AG04450 (cell line): ENCODE measurements around the gene RARS2. TPM values are rescaled to one million over a fixed set of nuclear protein-coding genes. Genes with fewer than 3 reads are reported as not detected.

ENCODE experiments used
- CTCF ChIA-PET: fragments of 300-600, 350-600 bp; formaldehyde crosslinking; extraction: SDS; loops from one replicate; lab custom pipeline; 2022; ENCODE audit warnings: antibody characterized with exemption, inconsistent platforms; lab: Charles Lee
- POLR2A ChIA-PET: fragments of 350-600 bp; formaldehyde crosslinking; extraction: SDS; loops from one replicate; lab custom pipeline; 2021; ENCODE audit warnings: antibody characterized with exemption, inconsistent platforms; lab: Yijun Ruan, JAX
- DNase-seq: peaks from one replicate; pipeline ENCODE4 v3.0.0-alpha.2; 2011; ENCODE audit warnings: low read depth, low spot score
- H3K27ac ChIP-seq: one replicate; pipeline ENCODE4 v1.5.1; 2012; ENCODE audit warnings: low read depth, low read length, control low read depth
- H3K27me3 ChIP-seq: one replicate; pipeline ENCODE4 v1.6.0; 2012; ENCODE audit warnings: low read length; ENCODE audit not compliant: control insufficient read depth, insufficient read depth
- H3K4me3 ChIP-seq: 2 replicates; pipeline ENCODE4 v1.5.1; 2011; ENCODE audit warnings: mild to moderate bottlenecking, low read depth, low read length, control low read depth
- H3K9me3 ChIP-seq: 2 replicates; pipeline ENCODE4 v1.5.1; 2012; ENCODE audit warnings: low read length; ENCODE audit not compliant: control insufficient read depth, insufficient read depth
- polyA plus RNA-seq: library from polyadenylated mRNA; depleted of rRNA; stranded (reverse); fragments of >200 nt; gene quantifications from 2 replicates; pipeline ENCODE4 v1.2.3, GENCODE V29; 2011
- TF ChIP-seq, protein P1 (sequence below): IDR thresholded peaks from 2 replicates; pipeline ENCODE4 v1.5.1; 2011; ENCODE audit warnings: low read depth, low read length, control low read depth, inconsistent platforms

The RARS2 gene
- polyA plus RNA-seq, 1 experiment: 28.1 TPM

DNA sequence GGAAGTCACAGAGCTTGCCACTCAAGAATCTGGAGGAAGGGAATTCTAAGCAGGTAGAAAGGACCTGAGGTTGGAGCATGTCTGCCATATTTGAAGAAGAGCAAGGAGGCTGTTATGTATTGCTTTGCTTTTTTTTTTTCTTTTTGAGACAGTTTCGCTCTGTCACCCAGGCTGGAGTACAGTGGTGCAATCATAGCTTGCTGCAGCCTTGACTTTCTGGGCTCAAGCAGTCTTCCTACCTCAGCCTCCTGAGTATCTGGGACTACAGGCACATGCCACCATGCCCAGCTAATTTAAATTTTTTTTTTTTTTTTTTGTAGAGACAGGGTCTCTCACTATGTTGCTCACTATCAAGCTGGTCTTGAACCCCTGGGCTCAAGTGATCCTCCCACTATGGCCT, 41.0 kb upstream of the RARS2 start:
- TF ChIP-seq, protein P1, sequence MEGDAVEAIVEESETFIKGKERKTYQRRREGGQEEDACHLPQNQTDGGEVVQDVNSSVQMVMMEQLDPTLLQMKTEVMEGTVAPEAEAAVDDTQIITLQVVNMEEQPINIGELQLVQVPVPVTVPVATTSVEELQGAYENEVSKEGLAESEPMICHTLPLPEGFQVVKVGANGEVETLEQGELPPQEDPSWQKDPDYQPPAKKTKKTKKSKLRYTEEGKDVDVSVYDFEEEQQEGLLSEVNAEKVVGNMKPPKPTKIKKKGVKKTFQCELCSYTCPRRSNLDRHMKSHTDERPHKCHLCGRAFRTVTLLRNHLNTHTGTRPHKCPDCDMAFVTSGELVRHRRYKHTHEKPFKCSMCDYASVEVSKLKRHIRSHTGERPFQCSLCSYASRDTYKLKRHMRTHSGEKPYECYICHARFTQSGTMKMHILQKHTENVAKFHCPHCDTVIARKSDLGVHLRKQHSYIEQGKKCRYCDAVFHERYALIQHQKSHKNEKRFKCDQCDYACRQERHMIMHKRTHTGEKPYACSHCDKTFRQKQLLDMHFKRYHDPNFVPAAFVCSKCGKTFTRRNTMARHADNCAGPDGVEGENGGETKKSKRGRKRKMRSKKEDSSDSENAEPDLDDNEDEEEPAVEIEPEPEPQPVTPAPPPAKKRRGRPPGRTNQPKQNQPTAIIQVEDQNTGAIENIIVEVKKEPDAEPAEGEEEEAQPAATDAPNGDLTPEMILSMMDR: no peak
- H3K9me3 ChIP-seq: no peaks in the 10 kb centered on the region
- DNase-seq: no peak
- no peak overlapping the region for H3K27ac ChIP-seq
- H3K27me3 ChIP-seq: no peaks in the 10 kb centered on the region
- H3K4me3 ChIP-seq: no peak overlapping the region
- ChIA-PET POLR2A (interaction anchor here (0.7 kb wide), 1 partner anchor 42 kb away, joined by 3 read pairs; no protein-coding TSS in a partner anchor), CTCF (interaction anchor here (0.6 kb wide), 1 partner anchor 181 kb away, joined by 3 read pairs; no protein-coding TSS in a partner anchor)

- H3K4me3 ChIP-seq: no peak overlapping the region
- no peaks in the 10 kb centered on the region for H3K9me3 ChIP-seq
- ChIA-PET CTCF (interaction anchor here (1.3 to 1.4 kb wide), 2 partner anchors 236 to 301 kb away, joined by 3 to 4 read pairs; no protein-coding TSS in a partner anchor), POLR2A (no interaction called here)
- no peak for DNase-seq
- TF ChIP-seq, protein P1: no peak
- H3K27ac ChIP-seq: no peak overlapping the region
- H3K27me3 ChIP-seq: no peaks in the 10 kb centered on the region
These were observed 39.1 kb upstream of the RARS2 start for GRCh38 chr6:87628881-87629280.

- TF ChIP-seq, protein P1: no peak
- no peak for DNase-seq
- H3K27me3 ChIP-seq: no peaks in the 10 kb centered on the region
- ChIA-PET CTCF (interaction anchor here (1.3 to 1.4 kb wide), 2 partner anchors 235 to 301 kb away, joined by 3 to 4 read pairs; no protein-coding TSS in a partner anchor), POLR2A (no interaction called here)
- H3K4me3 ChIP-seq: no peak overlapping the region
- no peak overlapping the region for H3K27ac ChIP-seq
- H3K9me3 ChIP-seq: no peaks in the 10 kb centered on the region
These were observed 38.6 kb upstream of the RARS2 start for GRCh38 chr6:87628424-87628823.

GRCh38 chr6:87623248-87623647, 33.5 kb upstream of the RARS2 start:
- H3K27ac ChIP-seq: no peak overlapping the region
- no peaks in the 10 kb centered on the region for H3K27me3 ChIP-seq
- ChIA-PET CTCF (no interaction called here), POLR2A (no interaction called here)
- H3K9me3 ChIP-seq: no peaks in the 10 kb centered on the region
- no peak overlapping the region for H3K4me3 ChIP-seq
- no peak for DNase-seq
- TF ChIP-seq, protein P1: no peak

DNA sequence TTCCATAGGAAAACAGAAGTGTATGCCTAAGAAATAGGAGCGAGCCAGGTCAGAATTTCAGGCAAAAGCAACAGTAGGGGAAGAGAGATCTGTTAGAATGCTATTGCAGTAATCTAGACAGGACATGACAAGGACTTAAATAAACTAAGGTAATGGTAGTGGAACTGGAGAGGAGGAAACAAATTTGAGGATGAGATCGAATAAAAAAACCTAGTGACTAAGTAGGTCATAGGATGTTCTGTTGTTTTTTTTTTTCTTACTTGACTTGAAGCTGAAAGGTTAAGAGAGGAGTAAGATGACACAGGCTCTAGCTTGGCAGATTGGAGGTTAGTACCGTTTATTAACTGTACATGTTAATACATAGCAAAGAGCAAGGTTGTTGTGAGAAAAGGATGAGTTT, 28.7 kb upstream of the RARS2 start:
- POLR2A ChIA-PET: no interaction called here
- no peak overlapping the region for H3K4me3 ChIP-seq
- DNase-seq: no peak
- CTCF ChIA-PET: interaction anchor here (0.6 kb wide), 1 partner anchor 382 kb away, joined by 3 read pairs; no protein-coding TSS in a partner anchor
- H3K27me3 ChIP-seq: no peaks in the 10 kb centered on the region
- no peaks in the 10 kb centered on the region for H3K9me3 ChIP-seq
- no peak overlapping the region for H3K27ac ChIP-seq
- TF ChIP-seq, protein P1: no peak
